Left colon (tissue), 2 donors: ENCODE measurements around the gene MAGI1. TPM values are rescaled to one million over a fixed set of nuclear protein-coding genes. Genes with fewer than 3 reads are reported as not detected.
"Not testable (repeated sequence)": the region's sequence is repeated elsewhere in the genome, so short reads cannot be mapped to it uniquely, and the experiment has no call there.

Source experiments
- ATAC-seq: fragments of 200-7000 bp; cut with Tn5 transposase; one replicate; pipeline ENCODE4 v1.9.1; 2020; ENCODE audit warnings: mild to moderate bottlenecking, moderate library complexity
- DNase-seq, 2 donors: peaks; one replicate each; pipeline ENCODE4 v3.0.0-alpha.2; 2020
- intact Hi-C, 2 donors: fragments of 100-400 bp; cut with DNase I in 1 of 2; cut with micrococcal nuclease in 1 of 2; formaldehyde crosslinking; loops; one replicate each; pipeline versions ENCODE4 v1.11.2 to v1.14.0; 2022; cut with DNase I, micrococcal nuclease
- total RNA-seq, 2 donors: library from RNA; stranded (reverse); fragmentation: NEBNext Ultra II Directional; extraction: Animal tissue kit (Norgen Biotek cat#: 25700); gene quantifications; one replicate each; pipeline ENCODE4 v1.2.1, GENCODE V29; 2021
- donor health status: DM: no; HTN: no; CAD: no.
- donor health status: DM: yes; HTN: yes; CAD: no.

Gene MAGI1
- total RNA-seq, 2 donors from 2014 or later: 45.9 to 49.2 TPM

DNA sequence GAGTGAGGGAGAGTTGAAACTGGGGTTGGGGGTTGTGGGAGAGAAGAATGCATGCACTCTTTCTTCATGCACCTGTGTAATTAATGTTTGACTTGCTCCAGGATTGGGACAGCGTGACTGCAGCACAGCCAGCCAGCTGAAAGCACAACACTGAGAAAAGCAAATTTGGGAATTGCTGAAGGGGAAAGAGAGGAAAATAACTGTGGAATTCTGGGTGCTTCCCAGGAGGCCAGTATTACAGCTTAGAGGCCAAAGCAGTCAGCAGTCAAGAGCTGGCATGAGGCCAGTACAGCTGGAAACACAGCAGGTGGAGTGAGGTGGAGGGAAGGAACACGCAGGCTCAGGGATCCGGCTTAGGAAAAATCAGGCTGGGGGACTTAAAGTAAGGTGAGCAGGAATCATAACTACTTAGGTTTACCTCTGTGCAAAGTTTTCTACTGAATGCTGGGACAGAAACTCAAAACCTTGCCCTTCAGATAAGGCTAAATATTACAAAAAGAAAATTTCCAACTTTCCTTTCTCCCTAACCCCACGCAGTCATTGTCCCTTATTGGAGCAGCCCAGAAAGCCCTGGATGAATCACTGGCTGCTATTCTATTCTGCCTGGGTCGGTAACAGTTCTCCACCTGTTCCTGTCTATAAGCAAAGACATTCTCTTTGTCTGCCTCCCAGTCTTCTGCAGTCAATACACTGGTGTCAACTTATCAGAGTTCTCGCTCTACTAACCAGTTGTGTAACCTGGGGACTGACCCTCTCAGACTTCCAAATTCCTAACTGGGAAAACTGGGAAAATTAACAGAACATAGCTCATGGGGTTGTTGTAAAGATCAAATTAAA, 167.2 kb downstream of the MAGI1 start:
- peak; percentile 83 for ATAC-seq
- DNase-seq: peak; percentile 60 to 77
- intact Hi-C loops: no loop called here

DNA sequence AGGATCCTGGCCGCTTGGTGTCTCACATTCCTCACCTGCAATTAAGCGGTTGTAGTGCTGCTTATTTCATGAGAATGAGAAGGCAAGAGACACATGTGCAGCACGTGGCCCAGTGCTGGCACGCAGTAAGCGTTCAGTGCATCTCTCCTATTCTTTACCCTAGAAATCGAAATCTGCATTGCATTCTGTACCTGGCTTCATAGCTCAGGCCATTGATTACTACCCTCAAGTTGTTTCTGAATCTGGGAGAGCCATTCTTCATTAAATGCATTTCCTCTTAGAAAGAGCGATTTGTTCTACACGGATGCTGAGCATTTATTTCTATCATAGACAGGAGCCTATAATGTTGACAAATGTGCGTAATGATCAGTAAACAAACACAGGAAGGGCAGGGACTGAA, 168.9 kb downstream of the MAGI1 start:
- intact Hi-C loops: no loop called here
- ATAC-seq (no peak), DNase-seq (no peak)

DNA sequence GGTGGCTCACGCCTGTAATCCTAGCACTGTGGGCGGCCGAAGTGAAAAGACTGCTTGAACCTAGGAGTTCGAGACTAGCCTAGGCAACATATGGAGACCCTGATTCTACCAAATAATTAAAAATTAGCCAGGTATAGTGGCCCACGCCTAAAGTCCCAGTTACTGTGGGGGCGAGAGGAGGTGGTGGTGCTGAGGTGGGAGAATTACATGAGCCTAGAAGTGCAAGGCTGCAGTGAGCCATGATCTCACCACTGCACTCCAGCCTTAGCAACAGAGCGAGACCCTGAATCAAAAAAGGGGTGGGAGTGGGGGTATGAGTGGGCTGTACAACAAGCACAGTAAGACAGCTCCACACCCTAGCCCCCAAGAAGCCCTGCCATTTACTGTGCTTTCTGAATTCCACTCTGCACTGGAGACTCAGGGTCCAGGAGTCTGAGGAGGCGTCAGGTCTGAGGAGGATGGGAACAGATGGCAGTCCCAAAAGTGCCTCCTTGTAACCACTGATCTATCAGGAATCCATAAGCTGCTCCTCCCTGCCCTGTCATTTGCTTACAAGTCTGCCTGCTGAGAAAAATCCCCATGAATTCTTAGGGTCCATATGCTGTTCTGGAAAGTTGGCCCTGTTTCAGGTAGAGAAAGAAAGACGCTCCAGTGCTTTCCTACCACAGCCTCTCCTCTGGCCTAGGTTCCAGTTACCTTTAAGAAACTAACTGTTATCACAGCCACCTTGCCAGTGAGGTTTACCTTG, 171.1 kb downstream of the MAGI1 start:
- intact Hi-C loops: no loop called here
- DNase-seq (no peak), ATAC-seq (no peak)

DNA sequence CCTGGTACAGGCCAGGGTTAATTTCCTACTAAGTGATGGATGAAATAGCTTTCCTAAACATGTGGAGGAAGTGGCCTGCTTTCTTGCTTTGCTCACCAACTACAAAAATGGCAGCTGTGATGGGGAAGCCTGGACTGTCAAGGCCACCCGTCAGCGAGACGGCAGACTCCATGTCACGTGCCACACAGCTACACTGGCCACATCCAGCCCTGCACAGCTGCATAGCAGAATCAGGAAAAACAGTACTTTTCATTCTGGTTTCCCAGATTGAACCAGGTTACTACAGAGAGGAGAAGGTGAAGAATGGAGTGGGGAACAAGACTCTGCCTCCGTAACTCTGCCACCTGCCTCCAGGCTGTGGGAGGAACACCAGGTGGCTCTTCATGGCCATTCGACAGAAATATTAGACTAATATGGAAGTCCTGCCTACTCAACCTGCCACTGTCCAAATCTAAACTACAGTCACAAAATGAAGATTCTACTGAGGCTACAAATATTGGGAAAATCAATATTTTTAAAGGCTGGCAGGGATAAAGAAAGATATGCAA, 174.3 kb downstream of the MAGI1 start:
- intact Hi-C loops: no loop called here
- no peak for DNase-seq

DNA sequence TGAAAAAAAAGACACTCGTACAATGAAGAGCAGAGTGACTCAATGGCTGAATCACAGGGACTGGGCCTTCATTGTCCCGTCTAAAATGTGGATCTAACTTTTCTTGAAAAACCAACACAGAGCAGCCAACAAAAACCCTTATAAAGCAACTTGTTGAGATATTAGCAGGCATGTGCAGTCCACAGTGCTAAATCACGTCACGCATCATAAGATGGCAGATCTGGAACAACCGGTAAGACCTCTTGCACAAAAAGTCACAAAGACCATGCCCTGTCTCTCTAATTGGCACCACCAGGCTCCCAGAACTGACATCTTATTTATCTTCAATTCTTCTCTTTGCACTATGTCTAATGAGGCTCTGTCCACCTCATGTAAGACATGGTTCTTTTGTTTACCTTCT, 177.0 kb downstream of the MAGI1 start:
- ATAC-seq (no peak), DNase-seq (no peak)
- intact Hi-C loops: no loop called here

More for the DNA sequence above, 174.3 kb downstream of the MAGI1 start:
- ATAC-seq: no peak

DNA sequence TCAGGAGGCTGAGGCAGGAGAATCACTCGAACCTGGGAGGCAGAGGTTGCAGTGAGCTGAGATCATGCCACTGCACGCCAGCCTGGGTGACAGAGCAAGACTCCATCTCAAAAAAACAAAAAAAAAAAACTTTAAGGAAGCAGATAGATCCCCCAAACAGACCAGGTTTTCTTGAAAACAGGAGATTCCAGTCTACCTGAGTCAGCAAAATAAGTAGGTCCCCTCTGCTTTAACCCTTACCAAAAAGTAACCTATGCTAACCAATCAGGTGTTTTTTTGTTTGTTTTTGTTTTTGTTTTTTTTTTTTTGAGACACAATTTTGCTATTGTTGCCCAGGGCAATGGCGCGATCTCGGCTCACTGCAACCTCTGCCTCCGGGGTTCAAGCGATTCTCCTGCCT, 179.1 kb downstream of the MAGI1 start:
- DNase-seq, intact Hi-C loops, ATAC-seq: not testable (repeated sequence)

DNA sequence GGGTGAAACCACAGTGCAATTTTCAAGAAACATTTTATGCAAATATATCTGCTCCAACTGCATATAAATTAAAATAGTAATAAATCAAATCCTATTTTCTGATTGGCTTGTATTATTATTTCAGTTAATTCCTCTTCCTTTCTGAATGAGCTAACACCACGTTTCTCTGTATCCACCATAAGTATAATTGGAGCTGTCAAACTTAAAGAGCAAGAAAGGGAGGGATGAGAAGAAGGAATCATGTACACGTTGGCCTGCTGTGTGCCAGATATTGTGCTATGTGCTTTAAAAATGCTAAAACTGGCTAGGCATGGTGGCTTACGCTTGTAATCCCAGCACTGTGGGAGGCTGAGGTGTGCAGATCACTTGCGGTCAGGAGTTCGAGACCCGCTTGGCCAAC, 180.0 kb downstream of the MAGI1 start:
- no peak for DNase-seq
- intact Hi-C loops: no loop called here
- ATAC-seq: no peak

DNA sequence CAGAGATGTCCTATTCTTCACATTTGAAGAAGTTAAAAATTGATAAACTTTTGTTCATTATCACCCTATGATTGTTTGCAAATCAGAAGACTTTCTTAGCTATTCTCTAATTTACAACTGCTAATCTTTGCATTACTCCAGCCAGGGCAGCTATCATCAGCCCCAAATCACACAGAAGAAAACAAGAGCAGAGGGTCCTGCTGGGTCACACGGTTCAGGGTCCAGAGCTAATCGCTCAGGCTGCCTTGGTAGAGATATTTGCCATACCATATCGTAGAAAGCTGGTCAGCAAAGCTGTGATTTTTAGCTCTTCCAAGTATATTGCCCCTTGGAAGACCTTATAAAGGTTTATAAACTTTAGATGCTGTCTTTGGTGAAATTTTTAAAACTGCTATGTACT, 181.4 kb downstream of the MAGI1 start:
- intact Hi-C loops: no loop called here
- DNase-seq (no peak), ATAC-seq (no peak)

DNA sequence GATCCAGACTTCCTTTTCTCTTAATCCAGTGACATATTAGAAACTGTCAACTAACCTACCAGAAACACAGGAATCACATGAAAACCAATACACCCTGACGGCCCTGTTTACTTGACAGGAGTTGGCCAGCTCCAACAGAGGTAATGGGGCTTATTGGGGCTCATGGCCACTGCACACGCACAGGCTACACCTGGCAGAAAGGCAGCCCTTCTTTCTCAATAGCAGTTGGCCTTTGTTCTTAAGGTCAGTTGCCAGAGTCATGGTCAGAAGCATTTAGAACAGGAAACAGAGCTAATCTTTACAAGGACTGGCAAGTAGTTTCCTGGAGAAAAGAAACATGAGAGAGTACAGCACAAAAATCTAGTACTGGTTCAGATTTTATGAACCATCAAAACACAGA, 181.8 kb downstream of the MAGI1 start:
- intact Hi-C loops: no loop called here
- ATAC-seq (peak; percentile 61), DNase-seq (no peak)

DNA sequence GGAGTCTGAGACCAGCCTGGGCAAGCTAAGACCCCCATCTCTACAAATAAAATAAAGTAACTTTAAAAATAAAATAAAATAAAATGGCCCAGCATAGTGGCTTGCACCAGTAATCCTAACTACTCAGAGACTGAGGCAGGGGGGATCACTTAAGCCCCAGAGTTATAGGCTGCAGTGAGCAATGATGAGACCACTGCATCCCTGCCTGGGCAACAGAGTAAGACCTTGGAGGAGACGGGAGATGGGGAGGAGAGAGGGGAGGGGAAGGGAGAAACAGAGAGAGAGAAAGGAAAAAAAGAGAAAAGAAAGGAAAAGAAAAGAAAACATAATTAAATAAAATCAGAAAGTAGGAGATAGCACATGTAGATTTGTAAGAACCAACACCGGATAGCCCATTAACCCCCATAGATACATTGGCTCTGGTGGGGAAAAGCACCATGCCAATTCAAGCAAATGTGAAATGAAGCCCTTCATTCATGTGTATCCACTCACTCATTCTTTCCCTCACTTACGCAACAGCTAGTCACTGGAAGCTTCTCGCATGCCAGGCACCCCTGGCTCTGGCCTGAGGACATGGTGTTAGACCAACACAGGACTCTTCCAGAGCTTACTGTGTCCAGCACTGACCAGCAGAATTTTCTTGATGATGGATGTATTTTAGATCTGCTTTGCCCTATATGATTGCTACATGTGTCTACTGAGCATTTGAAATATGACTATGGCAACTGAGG, 183.2 kb downstream of the MAGI1 start:
- DNase-seq (no peak), ATAC-seq (no peak)
- intact Hi-C loops: no loop called here

DNA sequence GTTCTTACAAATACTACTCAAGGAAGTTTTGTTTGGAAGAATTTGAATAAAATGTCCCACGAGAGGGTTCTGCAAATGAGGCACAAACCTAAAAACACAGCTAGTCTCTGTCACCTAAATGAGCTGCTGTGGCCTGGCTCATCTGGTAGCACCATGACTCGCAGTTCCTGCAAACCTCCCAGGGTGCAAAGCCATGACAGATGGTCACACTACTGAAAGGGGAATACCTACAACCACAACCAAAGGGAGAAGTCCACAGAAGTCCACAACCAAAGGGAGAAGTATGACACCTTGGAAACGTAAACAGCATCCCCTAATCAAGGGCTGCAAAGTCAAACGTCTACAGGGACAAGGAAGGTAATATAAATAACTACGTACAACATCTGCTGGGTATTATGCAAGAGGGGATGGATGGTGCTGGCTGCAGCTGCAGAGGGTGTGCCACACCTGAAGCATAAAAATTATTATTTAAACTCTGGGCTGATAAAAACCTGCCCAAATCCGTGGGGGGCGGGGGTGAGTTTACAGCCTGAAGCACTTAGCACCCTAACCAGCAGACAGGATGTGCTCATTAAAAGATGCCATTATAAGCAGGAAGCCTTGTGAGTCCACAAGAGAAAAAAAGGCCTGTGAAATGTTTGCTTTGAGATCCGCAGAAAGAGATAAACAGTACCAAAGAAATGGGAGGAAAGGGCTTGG, 184.0 kb downstream of the MAGI1 start:
- intact Hi-C loops: no loop called here
- DNase-seq (peak; percentile 70 to 77), ATAC-seq (peak; percentile 82)

DNA sequence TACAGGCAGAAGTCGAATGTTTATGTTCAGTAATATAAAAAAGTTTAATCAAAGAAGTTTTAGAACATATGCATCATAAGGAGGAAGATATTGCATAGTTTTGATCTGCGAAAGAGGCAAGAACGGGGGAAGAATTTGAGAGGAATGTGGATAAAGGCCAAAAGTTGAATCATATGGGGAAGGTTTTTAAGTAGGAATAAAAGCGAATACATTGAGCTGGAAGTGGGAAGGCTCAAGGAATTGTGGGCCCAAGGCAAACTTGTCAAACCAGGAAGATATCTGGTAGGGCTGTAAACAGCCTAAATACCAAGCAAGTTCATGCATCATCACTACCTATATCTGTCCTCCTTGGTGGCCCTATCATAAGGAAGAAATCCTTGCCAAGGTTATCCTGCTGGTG, 186.9 kb downstream of the MAGI1 start:
- intact Hi-C loops: no loop called here
- no peak for DNase-seq
- ATAC-seq: peak; percentile 44

DNA sequence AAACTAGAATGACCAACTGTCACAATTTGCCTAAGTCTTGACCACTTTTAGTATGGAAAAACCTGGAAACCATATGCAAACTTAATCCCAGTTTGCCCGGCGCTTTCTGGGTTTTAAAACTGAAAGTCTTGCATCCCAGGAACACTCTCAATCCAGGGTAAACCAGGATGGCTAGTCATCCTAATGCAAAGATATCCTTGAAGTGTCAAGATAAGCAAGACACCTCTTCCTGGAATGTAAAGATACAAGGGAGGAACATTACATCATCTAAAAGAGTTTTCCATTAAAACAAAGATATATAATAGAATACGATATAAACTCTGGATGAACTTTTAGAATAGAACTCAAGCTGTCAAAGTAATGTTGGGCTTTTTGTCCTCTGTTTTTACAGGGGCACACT, 188.5 kb downstream of the MAGI1 start:
- intact Hi-C loops: no loop called here
- ATAC-seq: no peak
- no peak for DNase-seq

DNA sequence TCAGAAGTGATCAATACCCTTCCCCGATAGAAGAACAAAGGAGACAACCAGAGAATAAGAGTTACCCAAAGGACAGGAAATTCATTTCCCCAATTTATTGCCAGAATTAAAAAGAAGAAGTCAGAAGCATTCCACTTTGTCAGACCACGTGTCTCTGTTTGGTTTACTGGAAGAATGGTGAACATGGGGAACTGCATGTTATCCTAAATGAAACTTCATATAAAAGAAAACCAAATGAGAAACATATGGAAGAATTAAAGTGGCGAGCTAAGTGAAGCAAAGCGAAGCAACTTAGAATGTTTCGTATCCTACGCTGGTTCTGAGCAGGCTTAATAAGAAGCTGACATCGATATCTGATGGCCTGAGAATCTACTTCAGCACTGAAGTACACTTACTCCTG, 190.7 kb downstream of the MAGI1 start:
- ATAC-seq (no peak), DNase-seq (no peak)
- intact Hi-C loops: no loop called here

DNA sequence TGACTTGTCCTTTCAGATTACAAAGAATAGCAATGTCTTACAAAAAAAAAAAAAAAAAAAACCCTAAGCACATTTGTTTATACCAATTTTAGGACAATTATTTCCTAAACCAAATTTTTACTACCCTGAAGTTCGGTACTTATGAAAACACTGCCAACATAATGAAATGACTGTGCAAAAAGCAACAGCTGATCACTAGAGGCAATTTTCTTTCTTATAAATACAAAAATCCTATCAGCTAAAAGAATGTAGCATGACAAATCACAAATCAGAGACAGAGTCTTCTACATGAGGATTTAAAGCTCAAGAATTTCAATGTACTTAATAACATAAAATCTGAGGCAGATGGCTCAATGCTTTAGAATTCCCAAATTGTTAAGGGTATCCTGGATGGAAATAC, 191.8 kb downstream of the MAGI1 start:
- ATAC-seq (no peak), DNase-seq (no peak)
- intact Hi-C loops: no loop called here

DNA sequence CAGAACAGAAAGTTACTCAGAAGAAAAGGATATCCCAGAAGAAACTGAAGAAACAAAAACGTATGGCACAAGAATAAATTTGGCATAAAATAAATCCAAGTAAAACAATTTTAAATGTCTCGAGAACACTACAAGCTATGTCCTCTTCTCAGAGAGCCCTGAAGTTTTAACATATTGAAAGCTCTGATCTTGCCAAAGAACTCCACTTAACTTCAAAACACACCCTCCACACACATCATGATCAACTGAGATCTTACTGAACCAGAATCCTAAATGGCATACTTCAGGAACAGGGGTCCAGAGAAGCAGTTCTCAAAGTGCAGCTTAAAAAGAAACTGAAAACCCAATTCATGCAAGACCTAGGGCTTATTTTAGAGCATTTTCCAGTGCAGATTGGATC, 194.3 kb downstream of the MAGI1 start:
- ATAC-seq: no peak
- no peak for DNase-seq
- intact Hi-C loops: no loop called here

DNA sequence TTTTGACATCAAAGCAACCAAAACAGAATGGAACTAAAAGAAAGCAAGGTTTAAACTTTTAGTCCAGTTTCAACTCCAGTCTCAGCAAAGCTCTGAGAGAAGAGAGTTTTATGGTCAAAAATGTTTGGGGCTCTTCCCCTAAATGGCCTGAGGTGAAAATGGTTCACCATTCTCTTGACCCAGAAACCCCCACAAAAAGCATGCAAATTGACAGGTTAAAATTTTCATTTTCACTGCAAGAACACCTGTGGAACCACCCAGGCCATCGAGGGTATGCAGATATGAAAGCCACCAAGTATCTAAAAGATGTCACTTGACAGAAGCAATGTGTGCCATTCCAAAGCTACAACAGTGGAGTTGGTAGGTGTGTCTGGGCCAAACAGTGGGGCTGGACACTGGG, 195.0 kb downstream of the MAGI1 start:
- ATAC-seq (no peak), DNase-seq (no peak)
- intact Hi-C loops: no loop called here

DNA sequence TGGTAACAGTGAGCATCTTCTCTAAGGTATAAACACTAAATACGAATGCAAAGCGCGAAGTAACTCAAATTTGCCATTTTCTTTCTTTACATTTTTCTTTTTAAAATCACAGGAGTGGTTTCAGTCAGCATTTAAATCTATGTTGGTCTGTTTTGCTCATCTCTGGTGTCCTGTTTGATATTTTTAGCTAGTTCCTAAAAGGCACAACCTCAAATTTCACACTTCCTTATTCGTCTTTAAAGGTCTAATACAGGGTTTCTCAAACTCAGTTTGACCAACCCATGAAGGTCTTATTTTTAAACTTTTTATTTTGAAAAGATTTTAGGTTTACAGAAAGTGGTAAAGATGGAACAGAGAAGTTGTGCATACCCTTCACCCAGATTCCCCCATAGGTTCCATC, 201.1 kb downstream of the MAGI1 start:
- DNase-seq (no peak), ATAC-seq (no peak)
- intact Hi-C loops: no loop called here

DNA sequence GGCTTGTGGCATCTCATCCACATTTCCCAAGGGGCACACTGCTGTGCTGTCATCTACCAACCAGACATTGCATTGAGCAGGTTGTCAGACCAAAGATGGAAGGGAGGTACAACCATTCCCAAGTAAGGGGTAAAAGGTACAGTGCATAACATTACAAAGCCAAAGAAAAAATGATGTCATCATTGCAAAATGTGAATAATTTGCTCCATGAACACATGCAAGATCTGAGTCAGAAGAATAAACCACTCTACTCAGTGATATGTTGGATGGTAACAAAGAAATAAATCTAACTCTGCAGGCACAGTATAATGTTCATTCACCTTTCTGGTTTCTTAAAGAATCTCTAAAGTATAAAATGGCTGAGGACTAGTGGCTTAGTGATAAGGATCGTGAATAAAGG, 202.7 kb downstream of the MAGI1 start:
- DNase-seq: no peak
- ATAC-seq: no peak
- intact Hi-C loops: no loop called here
